HG02759 (cell line): ENCODE results near the gene EMC8.
A peak's percentile ranks its signal among the peaks of the same experiment; 100 is the strongest.
"Not testable (repeated sequence)": the region's sequence is repeated elsewhere in the genome, so short reads cannot be mapped to it uniquely, and the experiment has no call there.

ENCODE experiments used
- ATAC-seq: cut with Tn5 transposase; IDR thresholded peaks from one replicate; pipeline ENCODE4 v1.9.1; 2021; ENCODE audit warnings: mild to moderate bottlenecking, moderate library complexity; ENCODE audit not compliant: unreplicated experiment

EMC8 gene

DNA sequence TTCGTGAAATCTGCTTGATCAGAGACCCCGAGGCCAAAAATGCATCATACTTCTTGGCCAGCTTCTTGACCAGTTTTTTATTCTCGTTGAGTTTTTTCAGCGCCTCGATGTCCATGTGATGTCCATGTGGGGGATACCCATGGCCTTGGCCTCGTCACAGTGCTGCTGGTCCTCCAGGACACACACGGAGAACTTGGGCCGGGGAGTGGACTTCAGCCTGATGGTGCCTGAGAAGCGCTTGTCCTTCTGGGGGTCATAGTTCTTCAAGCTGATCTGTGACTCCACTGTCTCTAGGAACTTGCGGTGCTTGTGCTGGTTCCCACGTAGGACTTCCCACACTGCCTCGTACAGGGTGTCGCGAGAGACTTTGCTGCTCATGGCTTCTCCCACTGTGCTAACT is 16.8 kb upstream of the EMC8 start:
- no peak for ATAC-seq

DNA sequence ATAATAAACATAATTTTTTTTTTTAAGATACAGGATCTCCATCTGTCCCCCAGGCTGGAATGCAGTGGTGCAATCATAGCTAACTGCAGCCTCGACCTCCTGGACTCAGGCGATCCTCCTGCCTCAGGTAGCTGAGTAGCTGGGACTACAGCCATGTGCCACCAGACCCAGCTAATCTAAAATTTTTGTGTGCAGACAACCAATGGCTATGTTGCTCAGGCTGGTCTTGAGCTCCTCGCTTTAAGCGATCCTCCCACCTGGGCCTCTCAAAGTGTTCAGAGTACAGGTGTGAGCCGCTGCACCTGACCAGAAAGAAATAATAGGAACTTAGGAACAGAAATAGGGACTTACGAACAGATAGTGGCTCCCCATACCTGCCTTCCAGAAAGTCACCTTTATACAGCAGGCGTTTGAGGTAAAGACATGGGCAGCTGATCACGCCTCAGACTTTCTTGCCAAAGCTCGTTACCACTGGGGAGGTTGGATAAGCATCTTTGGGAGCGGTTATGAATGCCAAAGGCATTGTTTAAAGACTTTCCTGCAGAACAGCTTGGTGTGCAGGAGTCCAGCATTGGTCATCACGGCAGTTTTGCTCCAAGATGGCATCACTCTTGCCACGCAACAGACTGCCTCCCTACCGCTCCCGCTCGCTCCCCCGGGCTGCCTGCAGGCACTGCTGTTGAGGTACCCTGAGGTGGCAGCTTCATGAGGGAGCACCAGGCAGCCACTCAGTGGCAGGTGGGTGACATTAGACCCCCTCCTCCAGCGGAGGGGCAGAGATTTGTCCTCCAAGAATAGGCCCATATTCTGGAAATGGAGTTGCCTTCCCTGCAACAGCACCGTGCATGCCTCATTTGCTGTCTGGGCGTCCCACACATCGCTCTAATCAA is 13.7 kb upstream of the EMC8 start:
- no peak for ATAC-seq

DNA sequence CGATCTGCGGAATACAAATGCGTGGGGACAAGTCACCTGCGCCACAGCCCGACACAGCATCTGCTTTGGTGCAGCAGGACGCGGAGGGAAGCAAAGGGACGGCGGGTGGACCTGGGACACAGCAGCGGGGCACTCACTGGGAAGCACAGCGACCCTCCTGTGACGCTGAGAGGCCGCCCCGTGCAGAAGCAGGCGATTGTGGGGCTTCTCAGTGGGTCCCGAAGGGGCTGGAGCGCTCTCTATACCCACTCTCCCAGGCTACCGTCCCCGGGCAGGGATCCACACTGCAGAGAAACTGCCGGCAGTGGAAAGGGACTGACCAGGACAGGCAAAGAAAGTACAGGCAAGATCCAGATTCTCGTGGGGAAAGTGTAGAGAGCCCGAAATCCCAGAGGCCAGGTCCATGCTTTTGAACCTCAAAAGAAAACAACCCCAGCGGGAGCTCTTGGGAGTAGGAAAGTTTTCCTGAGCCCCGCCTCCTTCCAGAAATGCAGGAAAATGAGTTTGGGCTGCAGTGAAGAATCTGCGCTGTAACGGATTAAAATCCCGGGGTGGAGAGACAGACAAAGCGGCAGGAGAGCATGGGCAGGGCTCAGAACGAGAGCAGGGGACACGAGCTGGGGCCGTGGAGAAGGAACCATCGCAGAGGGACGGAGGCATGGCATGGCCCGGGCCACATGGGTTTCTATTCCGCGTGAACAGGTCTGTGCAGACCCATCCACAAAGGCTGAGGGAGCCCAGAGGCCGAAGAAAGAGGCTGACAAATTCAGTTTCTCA is 12.9 kb upstream of the EMC8 start:
- no peak for ATAC-seq

DNA sequence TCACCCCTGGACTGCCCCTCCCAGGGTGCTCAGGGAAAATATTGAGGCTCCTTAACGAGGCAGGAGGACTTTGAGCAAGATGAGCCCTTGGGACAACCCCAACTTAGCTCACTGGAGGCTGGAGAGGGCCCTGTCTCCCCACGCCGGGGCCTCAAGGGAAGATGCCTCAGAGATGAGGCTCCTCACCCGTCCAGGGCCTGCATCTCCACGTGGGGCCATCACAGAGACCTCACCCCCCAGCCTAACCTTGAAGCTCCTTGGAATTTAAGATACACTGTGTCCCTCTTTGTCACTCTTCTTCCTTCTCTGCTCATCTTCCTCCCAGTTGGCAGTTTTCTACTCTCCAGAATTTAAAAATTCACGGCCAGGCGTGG is 11.4 kb upstream of the EMC8 start:
- no peak for ATAC-seq

DNA sequence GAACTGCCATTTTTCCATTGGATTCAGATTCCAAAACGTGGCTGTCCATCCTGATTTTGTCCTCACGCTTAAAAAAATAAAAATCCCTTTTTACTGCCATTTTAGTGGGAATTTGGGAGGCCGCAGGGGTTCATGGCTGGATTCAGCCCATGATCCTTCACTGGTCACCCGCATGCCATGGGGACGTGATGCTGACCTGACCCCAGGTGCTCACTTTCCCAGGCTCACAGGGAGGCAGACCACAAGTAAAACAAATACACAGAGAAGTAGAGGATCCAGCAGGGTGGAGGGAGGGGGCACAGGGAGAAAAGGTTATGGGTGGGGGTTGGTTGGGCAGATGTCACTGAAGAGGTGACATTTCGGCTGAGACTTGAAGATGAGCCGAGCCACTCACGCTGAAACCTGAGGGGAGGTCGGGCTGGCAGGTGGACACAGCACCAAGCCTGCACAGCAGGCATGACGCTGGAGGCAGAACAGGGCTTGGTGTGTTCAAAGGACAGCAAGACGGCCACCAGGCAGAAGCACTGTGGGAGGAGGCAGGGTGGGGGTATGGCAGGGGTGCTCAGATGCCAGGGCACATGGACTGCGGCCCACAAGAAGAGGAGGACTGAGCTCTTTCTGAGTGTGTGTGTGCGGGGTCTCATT is 10.9 kb upstream of the EMC8 start:
- ATAC-seq: no peak

DNA sequence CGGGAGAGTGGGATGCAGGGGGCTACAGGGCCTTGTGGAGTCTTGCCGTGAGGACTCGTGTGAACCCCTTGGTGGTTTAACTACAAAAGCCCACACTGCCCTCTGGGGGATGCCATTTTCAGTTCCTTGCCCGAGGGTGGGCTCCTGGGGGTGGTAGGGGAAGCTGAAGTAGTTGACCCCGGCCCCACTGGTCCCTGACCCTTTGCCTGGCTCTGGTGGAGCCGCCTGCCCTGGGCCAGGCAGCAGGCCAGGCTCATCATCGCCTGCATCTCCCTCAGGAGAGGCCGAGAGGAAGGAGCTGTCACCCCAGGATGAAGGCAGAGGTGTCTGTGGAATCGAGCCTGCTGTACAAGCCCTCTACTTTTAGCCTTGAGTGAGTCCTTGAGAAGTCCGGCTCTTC is 10.3 kb upstream of the EMC8 start:
- no peak for ATAC-seq

DNA sequence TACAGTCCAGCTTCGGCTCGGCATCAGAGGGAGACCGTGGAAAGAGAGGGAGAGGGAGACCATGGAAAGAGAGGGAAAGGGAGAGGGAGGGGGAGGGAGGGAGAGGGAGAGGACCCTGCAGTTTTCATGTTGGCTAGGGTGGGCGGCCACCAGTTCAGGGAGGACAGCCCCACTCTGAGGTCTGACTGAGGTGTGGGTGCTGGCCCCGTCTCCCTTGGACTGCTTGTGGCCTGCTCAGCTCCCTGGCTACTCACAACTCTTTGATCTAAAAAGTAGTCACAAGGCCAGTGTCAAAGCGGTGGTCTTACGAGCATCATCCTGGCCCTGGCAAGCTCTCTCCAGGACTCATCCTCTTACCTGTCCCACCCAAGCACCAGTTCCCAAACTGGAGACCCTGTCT is 9.6 kb upstream of the EMC8 start:
- ATAC-seq: no peak

DNA sequence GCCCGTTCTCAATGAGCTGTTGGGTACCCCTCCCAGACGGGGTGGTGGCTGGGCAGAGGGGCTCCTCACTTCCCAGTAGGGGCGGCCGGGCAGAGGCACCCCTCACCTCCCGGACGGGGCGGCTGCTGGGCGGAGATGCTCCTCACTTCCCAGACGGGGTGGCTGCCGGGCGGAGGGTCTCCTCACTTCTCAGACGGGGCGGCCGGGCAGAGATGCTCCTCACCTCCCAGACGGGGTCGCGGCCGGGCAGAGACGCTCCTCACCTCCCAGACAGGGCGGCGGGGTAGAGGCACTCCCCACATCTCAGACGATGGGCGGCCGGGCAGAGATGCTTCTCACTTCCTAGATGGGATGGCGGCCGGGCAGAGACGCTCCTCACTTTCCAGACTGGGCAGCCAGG is 8.8 kb upstream of the EMC8 start:
- ATAC-seq: not testable (repeated sequence)

DNA sequence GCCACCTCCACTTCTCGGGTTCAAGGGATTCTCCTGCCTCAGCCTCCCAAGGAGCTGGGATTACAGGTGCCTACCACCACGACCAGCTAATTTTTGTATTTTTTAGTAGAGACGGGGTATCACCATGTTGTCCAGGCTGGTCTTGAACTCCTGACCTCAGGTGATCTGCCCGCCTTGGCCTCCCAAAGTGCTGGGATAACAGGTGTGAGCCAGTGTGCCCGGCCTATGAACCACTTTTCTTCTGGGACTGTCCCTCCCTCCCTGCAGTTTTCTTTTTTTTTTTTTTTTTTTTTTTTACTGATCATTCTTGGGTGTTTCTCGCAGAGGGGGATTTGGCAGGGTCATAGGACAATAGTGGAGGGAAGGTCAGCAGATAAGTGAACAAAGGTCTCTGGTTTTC is 8.0 kb upstream of the EMC8 start:
- not testable (repeated sequence) for ATAC-seq

DNA sequence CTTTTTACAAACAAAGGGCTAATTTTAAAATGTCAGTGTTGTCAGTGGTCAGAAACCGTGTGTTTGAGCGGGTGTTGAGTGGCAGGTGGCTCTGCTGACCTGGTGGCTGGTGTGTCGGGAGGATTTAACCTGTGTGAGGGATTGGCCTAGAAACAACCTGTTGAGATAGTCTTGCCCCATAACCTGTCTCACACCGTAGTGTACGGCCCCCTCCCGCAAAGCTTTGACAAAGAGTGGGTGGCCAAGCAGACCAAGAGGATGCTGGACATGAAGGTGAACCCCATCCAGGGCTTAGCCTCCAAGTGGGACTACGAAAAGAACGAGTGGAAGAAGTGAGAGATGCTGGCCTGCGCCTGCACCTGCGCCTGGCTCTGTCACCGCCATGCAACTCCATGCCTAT is 7.2 kb upstream of the EMC8 start:
- no peak for ATAC-seq

DNA sequence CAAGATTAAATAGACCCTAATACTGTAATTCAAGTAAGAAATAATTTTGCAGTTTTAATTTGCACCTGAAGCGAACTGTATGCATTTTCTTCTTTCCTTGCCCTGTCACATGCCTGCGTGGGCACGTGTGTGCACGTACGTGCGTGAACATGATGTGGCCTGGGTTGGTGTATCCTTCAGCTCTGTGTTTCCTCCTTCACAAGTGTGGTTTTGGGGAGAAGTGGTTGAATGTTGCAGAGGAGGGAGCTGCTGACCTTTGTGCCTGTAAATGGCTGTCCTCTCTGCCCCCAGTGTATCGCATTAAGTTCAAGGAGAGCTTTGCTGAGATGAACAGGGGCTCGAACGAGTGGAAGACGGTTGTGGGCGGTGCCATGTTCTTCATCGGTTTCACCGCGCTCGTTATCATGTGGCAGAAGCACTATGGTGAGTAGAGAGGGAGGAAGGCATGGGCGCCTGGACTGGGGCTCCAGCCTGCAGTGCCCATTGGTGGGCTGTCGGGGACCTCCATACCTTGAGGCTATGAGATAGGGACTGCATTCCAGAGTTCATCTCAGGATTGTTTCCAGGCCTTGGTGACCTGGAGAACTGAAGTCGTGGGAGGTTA is 6.2 kb upstream of the EMC8 start:
- no peak for ATAC-seq

DNA sequence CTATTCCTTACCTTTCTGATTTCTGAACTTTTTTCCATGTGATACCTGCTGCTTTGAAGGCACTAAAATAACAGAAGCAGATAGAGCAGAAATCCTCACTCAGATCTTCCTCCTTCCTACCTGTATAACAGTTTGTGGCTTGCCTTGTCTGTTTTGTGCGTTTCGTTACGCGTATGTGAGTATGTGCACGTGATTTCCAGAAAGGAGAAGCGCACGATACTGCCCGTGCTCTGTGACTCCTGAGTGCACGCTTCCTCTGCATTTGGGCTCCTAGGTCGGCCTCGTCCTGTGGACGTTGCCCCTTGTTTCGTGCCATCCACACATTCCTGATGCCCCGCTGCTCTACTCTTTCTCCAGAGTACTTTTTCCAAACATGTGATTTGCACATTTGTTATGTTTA is 4.2 kb upstream of the EMC8 start:
- ATAC-seq: no peak

DNA sequence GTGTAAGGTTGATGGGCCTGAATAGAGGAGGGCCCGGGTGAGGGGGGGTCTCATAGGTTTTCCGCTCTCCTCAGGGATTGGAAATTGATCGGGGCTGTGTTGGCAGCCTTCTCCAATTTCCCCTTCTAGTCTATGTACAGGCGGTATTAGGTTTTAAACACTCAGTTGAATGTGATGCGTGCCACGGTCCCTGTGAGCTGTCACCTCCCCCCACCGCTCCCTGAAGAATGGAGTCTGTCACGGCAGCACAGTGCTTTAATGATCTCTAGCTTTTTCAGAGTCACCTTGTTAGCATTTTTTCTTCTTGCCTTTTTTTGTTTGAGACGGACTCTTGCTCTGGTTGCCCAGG is 951 bp upstream of the EMC8 start:
- no peak for ATAC-seq

DNA sequence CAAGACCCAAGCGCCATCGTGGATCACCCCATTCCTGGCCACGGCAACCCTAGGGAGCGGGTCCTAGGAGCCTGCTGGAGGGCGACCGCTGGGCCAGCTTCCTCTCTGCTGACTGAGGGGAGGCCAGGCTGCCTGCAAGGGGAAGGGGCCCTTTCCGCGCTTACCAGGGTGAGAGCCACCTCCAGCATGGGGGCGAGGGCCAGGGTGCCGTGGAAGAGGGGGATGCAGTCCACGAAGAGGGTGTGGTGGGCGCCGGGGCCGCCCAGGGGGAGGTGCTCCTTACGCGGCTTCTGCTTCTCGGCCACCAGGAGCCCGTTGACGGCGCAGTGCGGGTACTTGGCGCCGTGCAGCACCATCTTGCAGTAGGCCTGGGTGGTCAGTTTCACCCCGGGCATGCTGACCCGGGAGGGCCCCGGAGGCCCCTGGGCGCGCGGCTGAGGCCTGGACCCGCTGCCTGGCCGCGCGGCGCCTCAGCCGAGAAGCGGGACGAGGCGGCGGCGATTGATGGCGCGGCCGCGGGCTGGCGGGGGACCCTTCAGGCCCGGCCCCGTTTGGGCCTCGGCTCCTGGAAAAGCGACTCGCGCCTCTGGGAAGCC is 345 bp downstream of the EMC8 start:
- ATAC-seq: peak; percentile 28

DNA sequence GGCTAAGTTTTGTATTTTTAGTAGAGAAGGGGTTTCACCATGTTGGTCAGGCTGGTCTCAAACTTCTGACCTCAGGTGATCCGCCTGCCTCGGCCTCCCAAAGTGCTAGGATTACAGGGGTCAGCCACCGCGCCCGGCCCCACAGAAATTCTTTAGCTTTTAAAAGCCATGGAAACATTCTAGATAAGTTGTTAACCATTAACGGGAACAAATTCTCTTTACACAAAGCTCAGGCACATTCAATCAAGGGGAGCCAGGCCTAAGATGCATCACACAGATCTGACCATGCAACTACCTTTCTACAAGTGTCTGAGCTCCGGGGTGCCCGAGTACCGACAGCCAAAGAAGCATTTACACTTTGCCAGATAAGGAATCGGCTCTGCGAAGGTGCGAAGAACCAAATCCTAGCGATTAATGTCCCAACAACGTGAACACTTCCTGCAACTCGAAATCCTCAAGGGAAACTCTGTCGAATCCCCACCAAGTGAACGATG is 1.0 kb downstream of the EMC8 start:
- no peak for ATAC-seq

DNA sequence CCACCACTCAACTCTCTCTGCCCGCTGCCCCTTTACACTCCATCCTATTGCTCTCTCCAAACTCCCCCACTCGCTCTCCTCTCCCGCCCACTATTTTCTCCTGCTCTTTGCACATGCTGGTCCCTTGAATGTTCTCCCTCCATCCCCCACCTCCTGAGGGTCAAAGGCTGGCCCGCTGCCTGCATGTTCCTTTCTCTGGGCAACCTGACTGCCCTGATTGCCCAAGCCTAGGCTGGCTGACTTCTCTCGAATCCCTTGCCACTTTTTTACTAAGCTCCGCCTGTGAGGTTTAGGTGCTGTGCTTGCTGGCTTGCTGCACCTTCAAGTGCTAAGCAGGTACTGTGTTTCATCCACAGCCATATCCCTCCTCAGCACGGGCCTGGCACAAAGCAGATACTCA is 2.7 kb downstream of the EMC8 start:
- no peak for ATAC-seq

DNA sequence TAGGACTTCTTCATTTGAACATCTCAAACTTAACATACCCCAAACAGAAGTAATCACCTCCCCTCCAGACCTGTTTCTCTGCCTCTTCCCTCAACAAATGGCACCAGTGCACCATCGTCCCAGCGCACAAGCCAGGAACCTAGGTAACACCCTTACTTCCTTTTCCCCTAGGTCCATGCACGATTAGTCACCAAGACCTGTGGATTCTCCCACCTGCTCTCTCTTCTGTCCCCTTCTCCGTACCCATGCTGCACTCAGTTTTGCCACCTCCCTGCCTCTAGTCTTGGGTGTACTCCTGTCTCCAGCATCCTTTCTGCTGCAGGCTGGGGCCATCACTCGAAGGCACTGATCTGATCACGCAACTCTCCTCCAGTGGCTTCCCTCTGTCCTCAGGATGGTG is 3.2 kb downstream of the EMC8 start:
- ATAC-seq: no peak

DNA sequence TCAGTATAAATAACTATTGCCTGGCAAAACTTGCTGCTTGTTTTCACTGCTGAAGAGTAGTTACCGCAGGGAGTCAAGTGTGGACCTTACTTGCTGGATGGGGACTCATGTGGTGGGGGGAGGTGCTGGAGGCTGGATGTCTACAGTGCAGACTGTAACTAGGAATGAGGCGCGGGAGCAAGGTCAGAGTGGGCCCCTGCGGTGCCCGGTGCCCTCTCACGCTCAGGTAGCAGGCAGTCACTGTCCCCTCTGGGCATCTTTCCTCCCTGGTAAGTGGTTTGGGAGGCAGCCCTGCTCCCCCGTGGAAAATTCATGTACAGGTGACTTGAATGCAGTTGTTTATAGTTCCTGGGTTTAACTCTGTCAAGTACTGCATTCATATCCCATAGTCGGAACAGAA is 4.6 kb downstream of the EMC8 start:
- no peak for ATAC-seq

DNA sequence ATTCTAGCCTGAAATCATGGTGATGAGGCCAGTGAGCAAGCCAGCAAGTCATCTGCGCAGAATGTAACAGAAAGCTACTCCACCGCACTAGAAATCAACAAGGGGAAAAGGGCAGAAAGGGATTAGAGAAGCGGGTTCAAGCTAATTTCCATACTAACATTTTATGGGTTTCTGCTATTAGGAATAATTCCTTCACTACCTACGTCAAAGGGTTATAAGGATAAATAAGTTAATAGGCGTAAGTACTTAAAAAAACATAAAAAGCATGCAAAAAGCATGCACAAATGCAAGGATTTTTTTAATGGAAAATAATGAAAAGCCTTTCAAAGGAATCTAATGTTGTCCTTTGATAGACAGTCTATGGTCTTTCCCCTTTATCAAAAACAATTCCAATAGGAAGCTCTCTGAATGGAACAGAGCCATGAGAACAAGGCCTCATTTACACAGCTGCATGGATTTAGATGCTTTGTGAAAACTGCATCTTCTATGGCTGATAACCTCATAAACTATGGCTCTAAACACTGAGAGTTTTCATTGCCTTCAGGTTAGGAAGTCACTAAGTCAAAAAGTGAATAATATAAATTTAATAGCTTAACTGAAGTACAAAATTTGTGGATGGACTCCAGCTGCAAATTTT is 5.6 kb downstream of the EMC8 start:
- no peak for ATAC-seq

DNA sequence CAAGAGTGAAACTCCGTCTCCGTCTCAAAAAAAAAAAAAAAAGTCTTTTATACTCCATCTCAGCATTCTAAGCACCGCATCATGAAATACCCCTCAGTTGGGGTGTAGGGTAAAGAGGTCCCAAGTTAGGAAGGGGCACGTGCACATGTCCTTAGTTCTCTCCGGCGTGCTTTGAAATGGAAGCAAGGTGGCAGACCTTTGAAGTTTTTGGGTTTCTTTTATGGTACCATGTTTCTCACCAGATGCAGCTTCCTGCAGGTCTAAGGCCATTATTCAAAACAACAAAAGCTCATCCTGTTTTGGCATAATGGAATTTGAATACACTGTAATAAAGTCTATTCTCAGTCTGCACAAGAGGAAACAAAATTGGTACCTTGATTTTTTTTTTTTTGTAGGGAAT is 9.6 kb downstream of the EMC8 start:
- no peak for ATAC-seq

DNA sequence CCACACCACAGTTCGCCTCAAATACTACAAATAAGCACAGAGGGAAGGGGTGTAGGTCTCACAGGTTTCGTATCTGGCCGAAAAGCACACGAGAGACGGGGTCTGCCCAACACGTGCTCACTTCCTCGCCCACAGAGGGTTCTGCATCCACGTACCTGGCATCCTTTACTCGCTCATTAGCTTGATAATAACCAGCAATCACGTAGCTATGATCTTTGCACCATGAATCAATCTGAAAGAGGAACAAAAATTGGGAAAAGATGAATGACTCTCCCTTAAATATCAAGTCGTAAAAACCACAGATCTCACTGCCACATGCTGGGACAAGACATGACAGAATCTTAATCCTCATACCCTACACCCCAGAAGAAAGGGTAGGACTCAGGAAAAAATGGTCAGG is 10.5 kb downstream of the EMC8 start:
- ATAC-seq: no peak
